Measurements from ENCODE around the gene VPS13C. TPM values are rescaled to one million over a fixed set of nuclear protein-coding genes. Genes with fewer than 3 reads are reported as not detected.

Gene VPS13C
- total and polyA plus RNA-seq, 2 experiments from 2014 or later, result 10.2 to 20.5 TPM

- Histone ChIP-seq H3K9me2 (ENCODE audit: insufficient read depth) (no peaks in the 10 kb centered on the region), H3K4me2 (no peak overlapping the region), H3K27me3 (ENCODE audit: insufficient read depth) (no peaks in the 10 kb centered on the region), H3K4me1 (ENCODE audit: insufficient read depth) (no peaks in the 10 kb centered on the region), H2AFZ (no peak overlapping the region), H3K27ac (ENCODE audit: low read depth) (no peak overlapping the region), H3K36me3 (ENCODE audit: insufficient read depth) (no peaks in the 10 kb centered on the region), H3K79me2 (replicated peaks; ENCODE audit: insufficient read depth) (no peaks in the 10 kb centered on the region), H3F3A (replicated peaks; ENCODE audit: low read depth) (no peaks in the 10 kb centered on the region), H4K20me1 (replicated peaks; ENCODE audit: insufficient read depth) (no peaks in the 10 kb centered on the region), H3K4me3 (no peak overlapping the region)
- H3K27ac Mint-ChIP-seq, result no peak overlapping the region
- TF ChIP-seq EZH2 (IDR thresholded peaks at IDR 0.05; ENCODE audit: low read depth, unreplicated experiment), result no peak
- TF ChIP-seq, protein P1, sequence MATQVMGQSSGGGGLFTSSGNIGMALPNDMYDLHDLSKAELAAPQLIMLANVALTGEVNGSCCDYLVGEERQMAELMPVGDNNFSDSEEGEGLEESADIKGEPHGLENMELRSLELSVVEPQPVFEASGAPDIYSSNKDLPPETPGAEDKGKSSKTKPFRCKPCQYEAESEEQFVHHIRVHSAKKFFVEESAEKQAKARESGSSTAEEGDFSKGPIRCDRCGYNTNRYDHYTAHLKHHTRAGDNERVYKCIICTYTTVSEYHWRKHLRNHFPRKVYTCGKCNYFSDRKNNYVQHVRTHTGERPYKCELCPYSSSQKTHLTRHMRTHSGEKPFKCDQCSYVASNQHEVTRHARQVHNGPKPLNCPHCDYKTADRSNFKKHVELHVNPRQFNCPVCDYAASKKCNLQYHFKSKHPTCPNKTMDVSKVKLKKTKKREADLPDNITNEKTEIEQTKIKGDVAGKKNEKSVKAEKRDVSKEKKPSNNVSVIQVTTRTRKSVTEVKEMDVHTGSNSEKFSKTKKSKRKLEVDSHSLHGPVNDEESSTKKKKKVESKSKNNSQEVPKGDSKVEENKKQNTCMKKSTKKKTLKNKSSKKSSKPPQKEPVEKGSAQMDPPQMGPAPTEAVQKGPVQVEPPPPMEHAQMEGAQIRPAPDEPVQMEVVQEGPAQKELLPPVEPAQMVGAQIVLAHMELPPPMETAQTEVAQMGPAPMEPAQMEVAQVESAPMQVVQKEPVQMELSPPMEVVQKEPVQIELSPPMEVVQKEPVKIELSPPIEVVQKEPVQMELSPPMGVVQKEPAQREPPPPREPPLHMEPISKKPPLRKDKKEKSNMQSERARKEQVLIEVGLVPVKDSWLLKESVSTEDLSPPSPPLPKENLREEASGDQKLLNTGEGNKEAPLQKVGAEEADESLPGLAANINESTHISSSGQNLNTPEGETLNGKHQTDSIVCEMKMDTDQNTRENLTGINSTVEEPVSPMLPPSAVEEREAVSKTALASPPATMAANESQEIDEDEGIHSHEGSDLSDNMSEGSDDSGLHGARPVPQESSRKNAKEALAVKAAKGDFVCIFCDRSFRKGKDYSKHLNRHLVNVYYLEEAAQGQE (IDR thresholded peaks at IDR 0.05; ENCODE audit: unreplicated experiment), result no peak
- TF ChIP-seq ZNF114 (CRISPR knock-in tag; IDR thresholded peaks at IDR 0.05), result no peak
- TF ChIP-seq STAT1 (IDR thresholded peaks at IDR 0.05; ENCODE audit: unreplicated experiment), result no peak
- TF ChIP-seq ZNF462 (CRISPR knock-in tag; IDR thresholded peaks at IDR 0.05), result no peak
- ATAC-seq (no peak), DNase-seq (ENCODE audit: low spot score) (no peak)
- no peaks in the 10 kb centered on the region for H3K36me3 Mint-ChIP-seq (ENCODE audit: low read depth)
- no peaks in the 10 kb centered on the region for H3K27me3 Mint-ChIP-seq (ENCODE audit: insufficient read depth, low read depth, poor library complexity)
- no peaks in the 10 kb centered on the region for H3K9me3 Mint-ChIP-seq
- no peak overlapping the region for H3K4me3 Mint-ChIP-seq
- no peaks in the 10 kb centered on the region for H3K4me1 Mint-ChIP-seq
These were observed 210.8 kb downstream of the VPS13C start for GRCh38 chr15:61849447-61849846.

Measured in GM23338 (cell line).